WTC11 (cell line): ENCODE data around the gene MVK. TPM values are rescaled to one million over a fixed set of nuclear protein-coding genes. Genes with fewer than 3 reads are reported as not detected.

ENCODE experiments used
- ATAC-seq: fragments of 200-7000 bp; cut with Tn5 transposase; 2 replicates; pipeline ENCODE4 v1.10.0; 2021; ENCODE audit warnings: mild to moderate bottlenecking, moderate library complexity
- CTCF ChIA-PET: fragments of 300-600 bp; sonication (Branson Sonifier 250); formaldehyde crosslinking; loops from one replicate; lab custom pipeline; 2021; ENCODE audit warnings: antibody characterized with exemption; lab: Charles Lee
- POLR2A ChIA-PET: fragments of 350-600 bp; sonication (Branson Sonifier 250); formaldehyde crosslinking; loops from one replicate; lab custom pipeline; 2021; ENCODE audit warnings: antibody characterized with exemption; lab: Charles Lee
- DNase-seq: peaks from one replicate; pipeline ENCODE4 v3.0.0; 2021; ENCODE audit warnings: low spot score
- H3K27ac Mint-ChIP-seq: 2 replicates; pipeline ENCODE4 v1.8.0; 2021; ENCODE audit warnings: mixed read lengths
- H3K27me3 Mint-ChIP-seq: 2 replicates; pipeline ENCODE4 v1.8.0; 2021; ENCODE audit warnings: low read depth, mild to moderate bottlenecking, moderate library complexity, mixed read lengths
- H3K36me3 Mint-ChIP-seq: 2 replicates; pipeline ENCODE4 v1.8.0; 2021; ENCODE audit warnings: mixed read lengths
- H3K4me1 Mint-ChIP-seq: 2 replicates; pipeline ENCODE4 v1.8.0; 2022; ENCODE audit warnings: mixed read lengths
- H3K4me3 Mint-ChIP-seq: 2 replicates; pipeline ENCODE4 v1.8.0; 2021; ENCODE audit warnings: mild to moderate bottlenecking, moderate library complexity, mixed read lengths
- H3K9me3 Mint-ChIP-seq: 2 replicates; pipeline ENCODE4 v1.8.0; 2021; ENCODE audit warnings: mixed read lengths
- ATF3 ChIP-seq: sonication (generic); formaldehyde crosslinking; conservative IDR thresholded peaks from 2 replicates; pipeline ENCODE4 v1.8.1; 2022; ENCODE audit warnings: mild to moderate bottlenecking, missing genetic modification reagents
- CTCF ChIP-seq: fragments of 200-600 bp; IDR thresholded peaks from 2 replicates; pipeline ENCODE4 v1.8.0; 2022; ENCODE audit warnings: antibody characterized with exemption
- HMGXB4 ChIP-seq: sonication (generic); formaldehyde crosslinking; IDR thresholded peaks from 2 replicates; pipeline ENCODE4 v1.8.1; 2023; ENCODE audit warnings: mild to moderate bottlenecking, moderate library complexity, missing genetic modification reagents
- JAZF1 ChIP-seq: fragments of 250-450 bp; sonication (Bioruptor Pico); IDR thresholded peaks from 2 replicates; pipeline ENCODE4 v1.9.0; 2021; ENCODE audit warnings: moderate library complexity, mild to moderate bottlenecking, inconsistent platforms
- MXD4 ChIP-seq: fragments of 250-450 bp; sonication (Bioruptor Pico); IDR thresholded peaks from 2 replicates; pipeline ENCODE4 v1.8.0; 2021; ENCODE audit warnings: mild to moderate bottlenecking, moderate library complexity, borderline replicate concordance
- NFE2L1 ChIP-seq: sonication (generic); formaldehyde crosslinking; IDR thresholded peaks from 2 replicates; pipeline ENCODE4 v1.8.1; 2023; ENCODE audit warnings: missing genetic modification reagents
- OVOL2 ChIP-seq: fragments of 250-450 bp; sonication (Bioruptor Pico); IDR thresholded peaks from 2 replicates; pipeline ENCODE4 v1.9.0; 2021; ENCODE audit warnings: mild to moderate bottlenecking, borderline replicate concordance
- TEAD4 ChIP-seq: sonication (generic); formaldehyde crosslinking; IDR thresholded peaks from 2 replicates; pipeline ENCODE4 v1.8.0; 2022; ENCODE audit warnings: mild to moderate bottlenecking, missing genetic modification reagents
- ZNF138 ChIP-seq: sonication (generic); formaldehyde crosslinking; conservative IDR thresholded peaks from 2 replicates; pipeline ENCODE4 v1.8.1; 2022; ENCODE audit warnings: mild to moderate bottlenecking, moderate library complexity, missing genetic modification reagents
- ZNF263 ChIP-seq: sonication (generic); formaldehyde crosslinking; IDR thresholded peaks from 2 replicates; pipeline ENCODE4 v1.8.1; 2022; ENCODE audit warnings: low read depth, mild to moderate bottlenecking, moderate library complexity, missing genetic modification reagents
- ZNF396 ChIP-seq: fragments of 250-450 bp; sonication (Bioruptor Pico); IDR thresholded peaks from 2 replicates; pipeline ENCODE4 v1.8.0; 2021; ENCODE audit warnings: mild to moderate bottlenecking, moderate library complexity, borderline replicate concordance
- ZNF671 ChIP-seq: fragments of 250-450 bp; sonication (Bioruptor Pico); IDR thresholded peaks from 2 replicates; pipeline ENCODE4 v1.8.0; 2021; ENCODE audit warnings: mild to moderate bottlenecking
- ZSCAN18 ChIP-seq: fragments of 250-450 bp; sonication (Bioruptor Pico); IDR thresholded peaks from 2 replicates; pipeline ENCODE4 v2.1.2; 2022; ENCODE audit warnings: mild to moderate bottlenecking, moderate library complexity
- total RNA-seq: library from RNA; stranded (reverse); gene quantifications from 3 replicates; pipeline ENCODE4 v1.2.3, GENCODE V29; 2021
- TF ChIP-seq, protein P1 (sequence below): sonication (generic); formaldehyde crosslinking; IDR thresholded peaks from 2 replicates; pipeline ENCODE4 v1.8.1; 2022; ENCODE audit warnings: mild to moderate bottlenecking, moderate library complexity, missing genetic modification reagents
- TF ChIP-seq, protein P2 (sequence below): sonication (generic); formaldehyde crosslinking; IDR thresholded peaks from 2 replicates; pipeline ENCODE4 v1.8.0; 2022; ENCODE audit warnings: mild to moderate bottlenecking, missing genetic modification reagents
- TF ChIP-seq, protein P3 (sequence below): sonication (generic); formaldehyde crosslinking; IDR thresholded peaks from 2 replicates; pipeline ENCODE4 v1.8.0; 2022; ENCODE audit warnings: mild to moderate bottlenecking, missing genetic modification reagents
- TF ChIP-seq, protein P4 (sequence below): sonication (generic); formaldehyde crosslinking; IDR thresholded peaks from 2 replicates; pipeline ENCODE4 v1.8.1; 2023; ENCODE audit warnings: mild to moderate bottlenecking, missing genetic modification reagents, moderate library complexity

Gene MVK
- total RNA-seq, 1 experiment from 2014 or later, result 13.2 TPM

DNA sequence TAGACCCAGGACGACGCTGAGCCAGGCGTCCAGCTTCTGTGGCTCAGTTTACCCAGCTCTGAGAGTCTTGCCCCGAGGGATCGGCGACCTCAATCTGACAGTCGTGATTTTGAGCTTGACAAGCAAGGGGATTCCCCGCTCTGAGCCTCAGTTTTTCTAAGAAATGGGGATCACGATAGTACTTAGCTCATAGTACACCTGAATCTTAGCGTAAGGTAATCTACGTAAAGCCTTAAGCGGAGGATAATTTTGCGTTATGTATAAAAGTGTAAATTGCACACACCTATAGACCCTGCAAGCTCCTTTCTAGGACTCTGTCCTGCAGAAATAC, 285 bp downstream of the MVK start:
- Mint-ChIP-seq H3K27ac (peak overlapping the region; percentile 74), H3K9me3 (no peaks in the 10 kb centered on the region), H3K4me1 (peaks cover 17% of the 10 kb centered on the region), H3K36me3 (peaks cover 24% of the 10 kb centered on the region), H3K4me3 (peak overlapping the region; percentile 81), H3K27me3 (no peaks in the 10 kb centered on the region)
- ChIA-PET CTCF (interaction anchor here (0.8 to 2.2 kb wide), 11 partner anchors 24 to 462 kb away, joined by 3 to 13 read pairs (median 4); no protein-coding TSS in a partner anchor), POLR2A (no interaction called here)
- TF ChIP-seq ZNF671 (CRISPR knock-in tag) (no peak), ATF3 (CRISPR knock-in tag) (no peak), HMGXB4 (CRISPR knock-in tag) (no peak), OVOL2 (CRISPR knock-in tag) (no peak), MXD4 (no peak), JAZF1 (CRISPR knock-in tag) (no peak)
- TF ChIP-seq, protein P1, sequence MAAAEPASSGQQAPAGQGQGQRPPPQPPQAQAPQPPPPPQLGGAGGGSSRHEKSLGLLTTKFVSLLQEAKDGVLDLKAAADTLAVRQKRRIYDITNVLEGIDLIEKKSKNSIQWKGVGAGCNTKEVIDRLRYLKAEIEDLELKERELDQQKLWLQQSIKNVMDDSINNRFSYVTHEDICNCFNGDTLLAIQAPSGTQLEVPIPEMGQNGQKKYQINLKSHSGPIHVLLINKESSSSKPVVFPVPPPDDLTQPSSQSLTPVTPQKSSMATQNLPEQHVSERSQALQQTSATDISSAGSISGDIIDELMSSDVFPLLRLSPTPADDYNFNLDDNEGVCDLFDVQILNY (CRISPR knock-in tag), result no peak
- no peak for DNase-seq
- no peak for ATAC-seq

- Mint-ChIP-seq H3K4me3 (no peak overlapping the region), H3K27me3 (no peaks in the 10 kb centered on the region), H3K4me1 (peaks cover 17% of the 10 kb centered on the region)
- TF ChIP-seq, protein P2, sequence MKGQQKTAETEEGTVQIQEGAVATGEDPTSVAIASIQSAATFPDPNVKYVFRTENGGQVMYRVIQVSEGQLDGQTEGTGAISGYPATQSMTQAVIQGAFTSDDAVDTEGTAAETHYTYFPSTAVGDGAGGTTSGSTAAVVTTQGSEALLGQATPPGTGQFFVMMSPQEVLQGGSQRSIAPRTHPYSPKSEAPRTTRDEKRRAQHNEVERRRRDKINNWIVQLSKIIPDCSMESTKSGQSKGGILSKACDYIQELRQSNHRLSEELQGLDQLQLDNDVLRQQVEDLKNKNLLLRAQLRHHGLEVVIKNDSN (CRISPR knock-in tag), result no peak
- TF ChIP-seq, protein P3, sequence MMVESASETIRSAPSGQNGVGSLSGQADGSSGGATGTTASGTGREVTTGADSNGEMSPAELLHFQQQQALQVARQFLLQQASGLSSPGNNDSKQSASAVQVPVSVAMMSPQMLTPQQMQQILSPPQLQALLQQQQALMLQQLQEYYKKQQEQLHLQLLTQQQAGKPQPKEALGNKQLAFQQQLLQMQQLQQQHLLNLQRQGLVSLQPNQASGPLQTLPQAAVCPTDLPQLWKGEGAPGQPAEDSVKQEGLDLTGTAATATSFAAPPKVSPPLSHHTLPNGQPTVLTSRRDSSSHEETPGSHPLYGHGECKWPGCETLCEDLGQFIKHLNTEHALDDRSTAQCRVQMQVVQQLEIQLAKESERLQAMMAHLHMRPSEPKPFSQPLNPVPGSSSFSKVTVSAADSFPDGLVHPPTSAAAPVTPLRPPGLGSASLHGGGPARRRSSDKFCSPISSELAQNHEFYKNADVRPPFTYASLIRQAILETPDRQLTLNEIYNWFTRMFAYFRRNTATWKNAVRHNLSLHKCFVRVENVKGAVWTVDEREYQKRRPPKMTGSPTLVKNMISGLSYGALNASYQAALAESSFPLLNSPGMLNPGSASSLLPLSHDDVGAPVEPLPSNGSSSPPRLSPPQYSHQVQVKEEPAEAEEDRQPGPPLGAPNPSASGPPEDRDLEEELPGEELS (CRISPR knock-in tag), result no peak
- TF ChIP-seq ZNF263 (CRISPR knock-in tag), result no peak
- TF ChIP-seq, all 79 proteins: peak for 0
- Mint-ChIP-seq H3K9me3 (no peaks in the 10 kb centered on the region), H3K36me3 (peaks cover 36% of the 10 kb centered on the region), H3K27ac (no peak overlapping the region)
- ATAC-seq (no peak), DNase-seq (no peak)
- ChIA-PET POLR2A (no interaction called here), CTCF (interaction anchor here (0.9 to 1.1 kb wide), 3 partner anchors 22 to 204 kb away, joined by 3 read pairs; no protein-coding TSS in a partner anchor)
Measured at GRCh38 chr12:109575683-109576082, 2.1 kb downstream of the MVK start.

- ChIA-PET CTCF (no interaction called here), POLR2A (no interaction called here)
- DNase-seq (no peak), ATAC-seq (no peak)
- H3K27ac Mint-ChIP-seq, result no peak overlapping the region
- peaks cover 45% of the 10 kb centered on the region for H3K36me3 Mint-ChIP-seq
- peaks cover 17% of the 10 kb centered on the region for H3K4me1 Mint-ChIP-seq
- H3K9me3 Mint-ChIP-seq, result no peaks in the 10 kb centered on the region
- H3K4me3 Mint-ChIP-seq, result no peak overlapping the region
- H3K27me3 Mint-ChIP-seq, result no peaks in the 10 kb centered on the region
- TF ChIP-seq NFE2L1 (CRISPR knock-in tag) (no peak), TEAD4 (CRISPR knock-in tag) (no peak), CTCF (no peak), ZNF396 (CRISPR knock-in tag) (no peak), ZSCAN18 (no peak), ZNF138 (no peak), MXD4 (no peak)
- TF ChIP-seq, protein P4, sequence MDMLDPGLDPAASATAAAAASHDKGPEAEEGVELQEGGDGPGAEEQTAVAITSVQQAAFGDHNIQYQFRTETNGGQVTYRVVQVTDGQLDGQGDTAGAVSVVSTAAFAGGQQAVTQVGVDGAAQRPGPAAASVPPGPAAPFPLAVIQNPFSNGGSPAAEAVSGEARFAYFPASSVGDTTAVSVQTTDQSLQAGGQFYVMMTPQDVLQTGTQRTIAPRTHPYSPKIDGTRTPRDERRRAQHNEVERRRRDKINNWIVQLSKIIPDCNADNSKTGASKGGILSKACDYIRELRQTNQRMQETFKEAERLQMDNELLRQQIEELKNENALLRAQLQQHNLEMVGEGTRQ (CRISPR knock-in tag), result no peak
Measured at GRCh38 chr12:109577311-109577710, 3.7 kb downstream of the MVK start.
